Nucleus accumbens (tissue), 56 donors: Measurements from ENCODE around the gene FBXO22.

Experiments
- DNase-seq, 56 donors: peaks; one replicate each; lab custom pipeline; 2025; lab: John Stamatoyannopoulos, UW

Gene FBXO22

DNA sequence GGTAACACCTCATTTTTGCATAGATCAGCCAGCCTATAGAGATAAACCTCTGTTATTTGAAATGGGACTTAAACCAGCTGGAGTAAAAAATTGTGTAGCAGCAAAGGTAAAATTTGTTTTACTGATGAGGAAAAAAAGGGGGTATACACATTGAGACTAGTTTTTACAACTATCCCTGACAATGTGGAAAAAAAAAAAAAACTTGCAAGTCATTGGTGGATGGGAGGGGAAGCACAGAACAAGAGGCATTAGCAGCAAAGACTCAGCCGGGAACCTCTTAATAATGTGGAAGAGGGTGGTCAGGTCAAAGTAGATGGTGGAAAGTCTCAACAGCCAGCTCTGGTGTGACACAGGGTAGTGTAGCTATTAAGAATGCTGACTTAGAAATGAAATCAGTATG lies 14.5 kb downstream of the FBXO22 start:
- no peak for DNase-seq

DNA sequence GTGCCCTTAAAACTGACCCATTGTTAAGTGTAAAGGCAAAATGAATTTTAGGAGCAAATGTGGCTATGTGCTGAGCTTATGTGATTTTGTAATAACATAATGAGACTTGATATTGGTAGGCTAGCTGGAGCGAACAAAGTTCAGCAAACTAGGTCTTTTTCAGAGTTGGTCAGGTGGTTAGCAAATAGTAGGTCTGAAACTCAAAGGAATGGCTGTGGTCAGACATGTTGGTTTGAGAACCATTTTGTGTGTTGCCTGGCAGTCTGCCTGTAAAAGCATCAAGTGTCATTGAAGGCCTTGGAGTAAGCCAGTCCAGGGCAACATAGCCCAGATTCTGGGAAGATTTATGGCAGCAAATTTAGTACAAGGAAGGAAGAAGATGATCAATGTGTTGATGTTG lies 16.4 kb downstream of the FBXO22 start:
- no peak for DNase-seq

DNA sequence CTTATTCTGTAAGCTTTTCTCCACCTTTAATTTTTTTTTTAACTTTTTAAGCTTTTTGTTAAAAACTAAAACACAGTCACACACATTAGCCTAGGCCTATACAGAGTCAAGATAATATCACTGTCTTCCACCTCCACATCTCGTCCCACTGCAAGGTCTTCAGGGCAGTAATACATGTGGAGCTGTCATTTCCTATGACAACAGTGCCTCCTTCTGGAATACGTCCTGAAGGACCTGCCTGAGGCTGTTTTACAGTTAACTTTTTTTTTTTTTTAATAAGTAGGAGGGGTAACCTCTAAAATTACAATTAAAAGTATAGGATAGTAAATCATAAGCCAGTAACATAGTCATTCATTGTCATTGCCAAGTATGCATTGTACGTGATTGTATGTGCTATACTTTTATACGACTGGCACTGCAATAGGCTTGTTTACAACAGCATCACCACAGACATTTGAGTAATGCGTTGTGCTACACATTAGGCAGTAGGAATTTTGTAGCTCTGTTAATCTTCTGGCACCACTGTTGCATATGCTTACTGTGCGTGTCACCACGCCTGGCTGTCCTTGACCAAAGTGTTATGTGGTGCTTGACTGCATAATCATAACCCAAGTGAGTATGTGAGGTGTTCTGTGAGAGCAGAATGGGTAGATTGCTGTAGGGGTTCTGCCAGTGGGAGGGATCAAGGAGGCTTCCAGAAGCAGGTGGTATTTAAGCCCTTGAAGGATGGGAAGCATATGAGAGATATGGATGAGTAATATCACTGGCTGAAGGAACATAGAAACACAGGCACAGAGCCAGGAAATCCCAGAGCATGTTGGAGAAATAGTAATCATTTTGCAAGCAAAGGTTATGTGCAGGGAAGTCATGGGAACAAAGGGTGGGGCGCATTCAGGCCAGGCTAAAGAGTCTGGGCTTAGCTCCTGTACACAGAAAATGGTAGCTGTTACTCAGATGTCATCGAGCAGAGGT lies 18.3 kb downstream of the FBXO22 start:
- no peak for DNase-seq

DNA sequence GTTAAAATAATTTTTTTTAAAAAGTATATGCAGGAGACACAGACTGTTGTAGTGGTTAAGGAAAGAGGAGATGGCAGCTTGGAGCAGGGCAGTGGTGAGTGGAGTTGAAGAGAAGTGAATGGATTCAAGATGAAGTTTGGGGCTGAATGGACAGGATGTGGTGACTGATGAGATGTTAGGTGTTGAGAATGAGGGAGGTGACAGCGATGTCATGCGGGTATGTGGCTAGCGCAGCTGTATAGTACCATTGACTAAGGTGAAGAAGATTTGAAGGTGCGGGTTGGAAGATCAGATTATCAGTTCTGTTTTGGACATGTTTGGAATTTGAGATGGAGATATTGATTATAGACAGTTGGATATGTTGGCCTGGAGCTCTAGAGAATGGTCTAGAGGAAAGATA lies 20.1 kb downstream of the FBXO22 start:
- no peak for DNase-seq

DNA sequence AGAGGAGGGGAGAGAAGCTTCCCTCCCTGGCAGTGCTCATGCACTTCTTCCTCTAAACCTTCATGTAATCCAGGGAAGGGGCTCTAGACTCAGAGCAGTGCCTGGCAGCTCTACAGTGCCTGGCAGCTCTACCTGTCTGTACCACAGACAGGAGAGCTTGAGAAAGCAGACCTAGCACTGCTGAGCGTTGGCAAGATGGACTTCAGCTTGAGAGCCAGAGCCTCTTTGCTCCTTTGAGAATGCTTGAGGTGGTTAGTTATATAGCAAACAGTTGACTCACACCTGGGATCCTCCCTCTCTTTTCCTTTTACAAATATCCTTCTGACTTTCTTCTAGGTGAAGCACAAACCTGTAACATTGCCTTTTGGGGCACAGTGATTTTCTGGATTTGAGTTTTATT lies 20.9 kb downstream of the FBXO22 start:
- no peak for DNase-seq

DNA sequence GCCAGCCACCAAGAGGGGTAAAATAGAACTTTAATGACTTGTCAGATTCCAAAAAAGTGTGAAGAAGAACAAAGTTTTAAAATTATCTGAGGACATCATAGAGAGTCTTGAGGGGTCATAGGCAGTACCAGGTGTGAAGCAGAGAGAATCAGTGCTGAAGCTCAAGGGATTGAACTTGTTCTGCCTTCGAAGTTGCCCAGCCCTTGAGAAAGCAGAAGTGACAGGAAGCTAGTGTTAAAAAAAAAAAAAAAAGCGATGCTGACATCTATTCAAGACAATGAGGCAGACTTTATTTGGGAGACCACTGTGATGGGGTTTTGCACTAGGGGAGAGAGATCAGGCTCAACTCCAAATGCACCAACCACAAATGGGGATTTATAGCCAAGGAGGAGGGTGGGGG lies 21.8 kb downstream of the FBXO22 start:
- no peak for DNase-seq

DNA sequence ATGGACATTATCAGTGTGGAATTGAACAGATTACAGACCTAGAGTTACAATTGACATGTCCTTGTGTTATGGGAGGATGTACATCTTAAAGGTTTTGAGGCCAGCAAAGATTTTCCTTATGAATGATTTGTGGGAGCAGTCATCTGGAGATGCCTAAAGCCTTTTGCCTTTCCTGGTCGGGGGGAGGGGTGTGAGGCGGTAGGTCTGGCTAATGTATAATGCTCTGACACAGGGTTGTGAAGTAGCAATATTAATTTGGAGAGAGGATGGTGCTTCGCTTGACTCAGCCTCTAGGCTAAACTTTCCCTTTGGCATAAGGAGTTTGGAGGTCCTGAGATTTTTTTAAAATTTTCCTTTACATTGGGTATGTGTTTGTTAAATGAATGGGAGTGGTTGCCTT lies 23.3 kb downstream of the FBXO22 start:
- DNase-seq: no peak

DNA sequence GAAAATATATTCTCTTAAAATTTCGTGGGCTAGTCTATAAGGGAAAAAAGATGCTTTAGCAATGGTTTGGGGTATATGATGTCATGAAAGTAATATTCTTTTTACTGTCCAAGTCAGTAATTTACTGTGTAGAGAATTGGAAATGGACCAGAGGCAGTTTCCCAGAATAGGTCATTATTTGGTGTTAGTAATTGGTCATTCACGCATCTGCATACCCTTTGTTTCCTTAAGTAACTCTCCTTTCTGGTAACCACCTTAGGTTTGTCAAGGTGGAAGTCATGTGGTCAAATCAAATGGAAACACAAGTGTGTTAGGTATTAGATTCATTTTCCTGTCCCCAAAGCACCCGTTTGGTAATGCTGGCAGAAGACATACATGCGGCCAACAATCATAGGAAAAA lies 23.9 kb downstream of the FBXO22 start:
- DNase-seq: no peak

DNA sequence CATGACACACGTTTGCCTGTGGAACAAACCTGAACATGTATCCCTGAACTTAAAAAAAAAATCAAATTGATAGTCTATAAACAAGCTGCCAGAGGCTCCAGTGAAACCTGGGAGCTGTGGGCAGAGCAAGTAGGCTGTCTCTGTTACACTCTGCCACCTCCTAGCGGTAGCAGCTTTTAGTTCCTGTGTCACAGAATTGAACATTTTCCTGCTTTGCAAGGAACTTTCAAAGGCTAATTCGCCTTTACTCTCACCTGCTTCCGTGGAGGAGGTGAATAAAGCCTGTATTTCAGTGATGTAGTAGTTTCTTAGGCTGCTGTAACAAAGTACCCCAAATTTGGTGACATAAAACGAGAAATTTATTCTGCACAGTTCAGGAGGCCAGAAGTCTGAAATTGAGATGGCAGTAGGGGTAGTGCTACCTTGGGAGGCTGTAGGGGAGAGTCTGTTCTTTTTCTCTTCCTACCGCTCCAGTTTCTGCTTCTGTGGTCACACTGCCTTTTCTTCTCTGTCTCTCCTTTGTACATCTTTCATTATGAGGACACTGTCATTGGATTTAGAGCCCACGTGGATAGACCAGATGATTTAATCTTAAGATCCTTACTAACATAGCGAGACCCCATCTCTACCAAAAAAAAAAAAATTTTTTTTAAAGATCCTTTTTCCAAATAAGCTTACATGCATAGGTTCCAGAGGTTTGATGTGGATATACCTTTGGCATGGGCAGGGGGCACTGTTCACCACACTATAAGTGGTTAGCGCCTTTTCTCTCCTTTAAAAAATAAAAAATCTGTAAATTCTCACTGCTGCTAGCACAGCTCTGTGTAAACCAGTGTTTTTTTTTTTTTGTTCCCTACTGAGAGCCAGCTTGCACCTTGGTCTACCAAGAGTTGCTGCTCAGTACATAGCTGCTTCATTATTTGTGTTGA lies 25.3 kb downstream of the FBXO22 start:
- DNase-seq: no peak

DNA sequence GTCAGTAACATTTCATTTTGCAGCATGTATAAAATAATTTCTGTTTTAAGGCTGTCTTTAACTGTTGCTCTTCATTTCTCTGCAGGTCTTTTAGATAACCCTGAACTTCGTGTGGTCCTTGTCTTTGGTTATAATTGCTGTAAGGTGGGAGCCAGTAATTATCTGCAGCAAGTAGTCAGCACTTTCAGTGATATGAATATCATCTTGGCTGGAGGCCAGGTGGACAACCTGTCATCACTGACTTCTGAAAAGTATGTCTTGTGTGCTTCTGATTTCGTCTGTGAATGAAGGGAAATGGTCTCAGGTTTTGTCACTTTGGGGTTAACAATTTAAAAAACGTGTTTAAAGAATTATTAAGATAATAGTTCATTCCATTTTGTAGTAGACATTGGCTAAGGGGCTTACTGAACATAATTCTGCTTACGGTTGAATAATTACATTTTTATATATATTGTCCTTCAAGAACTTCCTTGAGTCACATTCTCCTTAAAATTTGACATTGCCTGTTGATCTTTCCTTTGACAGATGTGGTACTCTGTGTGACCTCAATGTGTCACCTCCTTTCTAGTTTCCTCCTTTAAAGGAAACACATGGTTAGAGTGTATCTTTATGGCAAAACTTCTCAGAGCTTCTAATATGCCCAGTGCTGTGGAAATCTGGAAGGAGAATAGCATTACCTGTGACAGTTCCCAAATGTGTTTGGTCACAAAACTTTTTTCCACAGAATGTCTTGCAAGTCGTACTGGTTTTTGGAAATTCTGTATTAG lies 26.3 kb downstream of the FBXO22 start:
- no peak for DNase-seq

DNA sequence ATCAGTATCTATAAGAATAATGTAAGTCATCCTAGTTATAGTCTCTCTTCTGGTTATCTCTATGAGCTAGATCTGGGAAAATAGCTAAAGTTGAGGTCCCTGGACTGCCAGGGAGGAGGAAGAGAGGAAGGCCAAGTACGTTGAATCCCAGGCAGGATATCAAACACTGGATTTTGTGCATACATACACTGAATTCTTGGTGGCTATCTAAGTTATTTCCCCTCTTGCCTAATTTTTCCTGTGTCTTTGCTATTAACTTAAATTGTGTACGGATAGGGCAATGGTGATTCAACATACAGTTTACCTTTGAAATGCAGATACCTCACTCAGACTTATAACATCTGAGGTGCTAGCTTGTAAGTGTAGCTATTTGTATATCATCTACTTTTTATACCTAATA lies 27.2 kb downstream of the FBXO22 start:
- DNase-seq: no peak

DNA sequence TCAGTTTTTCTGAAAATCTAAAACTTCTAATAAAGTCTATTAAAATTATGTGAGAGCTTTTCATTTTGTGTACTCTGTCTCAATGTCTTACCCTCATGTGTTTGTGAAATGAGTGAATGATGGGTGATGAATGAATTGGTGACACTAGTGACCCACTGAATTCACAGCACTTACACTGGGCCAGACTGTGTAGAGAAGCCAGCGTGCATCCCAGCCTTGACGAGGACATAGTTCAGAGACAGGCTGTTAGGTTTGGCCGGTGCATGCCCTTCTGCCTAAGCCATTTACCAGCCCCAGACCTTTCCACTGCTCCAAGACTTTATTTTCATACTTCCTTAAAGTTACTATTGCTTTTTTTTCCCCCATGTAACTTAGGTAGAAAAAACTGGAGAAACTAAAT lies 38.8 kb downstream of the FBXO22 start:
- no peak for DNase-seq

DNA sequence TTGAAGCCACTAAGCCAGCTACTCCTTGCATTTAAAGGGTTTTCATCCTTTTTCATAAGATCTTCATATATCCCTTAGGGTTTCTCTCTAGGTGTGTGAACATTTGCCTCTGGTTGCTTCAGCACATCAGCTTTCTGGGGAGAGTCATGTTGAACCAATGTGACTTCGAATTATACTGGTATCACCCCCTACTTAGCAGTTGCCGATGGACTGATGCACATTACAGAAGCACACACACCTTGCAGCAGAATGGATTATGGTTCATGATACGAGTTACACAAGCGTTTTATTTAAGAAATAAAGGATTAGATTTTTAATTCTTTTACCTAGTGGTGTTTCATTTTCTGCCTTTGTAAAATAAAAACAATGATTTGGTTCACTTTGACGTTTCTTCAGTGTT lies 39.6 kb downstream of the FBXO22 start:
- no peak for DNase-seq

DNA sequence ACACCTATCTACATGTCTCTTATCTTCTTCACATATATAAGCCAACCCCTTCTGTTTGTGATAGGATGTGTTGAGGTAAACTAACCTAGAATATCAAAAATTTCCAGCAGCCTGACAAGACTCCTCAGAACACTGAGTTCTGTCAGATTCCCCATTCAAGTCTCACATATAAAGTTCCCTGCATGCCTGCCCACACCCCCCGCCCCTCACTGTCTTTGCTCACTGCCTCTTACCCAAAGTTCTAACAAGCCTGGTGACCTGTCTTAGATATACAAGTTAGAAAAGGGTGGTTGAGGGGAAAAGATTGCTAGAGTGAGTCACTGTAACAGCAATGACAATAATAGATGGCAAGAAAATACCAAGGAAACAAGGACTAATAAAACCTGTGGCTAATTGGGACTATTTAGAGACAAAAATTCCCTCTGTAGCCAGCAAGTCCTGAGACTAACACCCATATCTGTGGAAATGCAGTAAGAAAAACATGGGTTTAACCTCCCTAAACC lies 40.1 kb downstream of the FBXO22 start:
- no peak for DNase-seq

DNA sequence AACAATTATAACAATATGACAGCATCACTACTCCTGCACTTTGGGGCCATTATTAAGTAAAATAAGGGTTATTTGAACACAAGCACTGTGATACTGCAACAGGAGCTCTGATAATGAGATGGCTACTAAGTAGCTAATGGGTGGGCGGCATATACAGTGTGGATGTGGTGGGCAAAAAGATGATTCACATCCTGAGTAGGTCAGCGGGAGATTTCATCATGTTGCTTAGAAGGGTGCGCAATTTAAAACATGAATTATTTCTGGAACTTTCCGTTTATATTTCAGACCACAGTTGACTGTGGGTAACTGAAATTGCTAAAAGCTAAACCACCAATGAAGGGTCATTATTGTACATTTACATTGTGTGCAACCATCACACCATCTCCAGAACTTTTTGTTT lies 42.3 kb downstream of the FBXO22 start:
- DNase-seq: no peak

DNA sequence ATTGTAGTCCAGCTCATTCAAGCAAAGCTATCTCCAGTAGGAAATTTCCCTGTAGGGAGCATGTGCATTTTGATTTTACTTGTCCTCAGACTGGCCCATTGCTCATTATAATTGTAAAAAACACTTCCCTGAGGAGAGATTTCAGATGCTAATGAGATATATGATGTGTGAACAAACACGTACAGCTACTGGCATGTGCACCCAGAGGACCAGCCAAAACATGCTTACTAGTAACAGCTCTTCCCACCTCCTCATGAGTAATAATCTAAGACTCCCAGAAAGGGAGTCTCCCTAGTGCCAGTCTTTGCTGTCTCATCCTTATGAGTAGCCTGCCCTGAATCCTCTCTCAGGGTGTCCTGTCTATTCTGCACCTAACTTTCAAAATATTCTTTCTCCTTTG lies 43.4 kb downstream of the FBXO22 start:
- DNase-seq: no peak

DNA sequence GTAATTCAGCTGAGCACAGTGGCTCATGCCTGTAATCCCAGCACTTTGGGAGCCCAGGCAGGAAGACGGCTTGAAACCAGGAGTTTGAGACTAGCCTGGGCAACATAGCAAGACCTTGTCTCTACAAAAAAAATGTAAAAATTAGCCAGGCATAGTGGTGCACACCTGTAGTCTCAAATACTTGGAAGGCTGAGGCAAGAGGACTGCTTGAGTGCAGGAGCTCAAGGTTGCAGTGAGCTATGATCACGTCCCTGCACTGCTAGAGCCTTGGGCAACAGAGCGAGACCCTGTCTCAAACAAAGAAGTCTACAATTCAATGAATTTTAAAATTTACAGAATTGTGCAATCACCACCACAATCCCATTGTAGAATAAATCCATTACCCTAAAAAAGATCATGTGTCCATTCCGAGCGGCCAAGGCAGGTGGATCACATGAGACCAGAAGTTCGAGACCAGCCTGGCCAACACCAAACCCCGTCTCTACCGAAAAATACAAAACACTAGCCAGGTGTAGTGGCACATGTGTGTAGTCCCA lies 45.2 kb downstream of the FBXO22 start:
- no peak for DNase-seq

DNA sequence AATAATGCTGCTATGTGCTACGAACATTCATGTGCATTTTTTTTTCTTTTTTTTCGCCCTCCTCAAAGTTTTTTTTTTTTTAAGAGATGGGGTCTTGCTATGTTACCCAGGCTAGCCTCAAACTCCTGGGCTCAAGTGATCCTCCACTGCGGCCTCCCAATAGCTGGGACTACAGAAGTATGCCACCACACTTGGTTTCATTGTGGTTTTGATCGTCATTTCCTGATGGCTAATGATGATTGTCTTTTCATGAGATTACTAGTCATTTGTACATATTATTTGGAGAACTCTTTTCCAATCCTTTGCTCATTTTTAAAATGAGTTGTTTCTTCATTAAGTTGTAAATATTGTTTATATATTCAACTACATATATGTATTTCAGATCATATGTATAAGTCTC lies 48.8 kb downstream of the FBXO22 start:
- no peak for DNase-seq

DNA sequence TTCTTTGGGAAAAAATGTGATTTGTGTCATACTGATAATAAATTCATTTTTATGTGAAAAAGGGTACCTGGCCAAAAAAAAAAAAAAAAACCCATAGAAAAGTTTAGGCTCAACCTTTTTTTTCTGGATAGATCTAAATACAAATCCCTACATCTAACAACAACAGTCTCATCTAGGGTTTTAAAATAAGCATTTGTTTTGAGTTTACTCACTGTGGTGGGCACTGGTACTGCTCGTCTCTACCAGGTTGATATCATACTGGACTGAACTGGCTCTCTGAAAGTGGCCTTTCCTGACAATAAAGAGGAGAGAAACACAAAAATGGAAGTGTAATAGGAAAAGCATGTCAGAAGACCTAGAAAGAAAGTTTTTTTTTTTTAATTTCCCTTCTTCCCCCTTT lies 52.0 kb downstream of the FBXO22 start:
- DNase-seq: no peak

DNA sequence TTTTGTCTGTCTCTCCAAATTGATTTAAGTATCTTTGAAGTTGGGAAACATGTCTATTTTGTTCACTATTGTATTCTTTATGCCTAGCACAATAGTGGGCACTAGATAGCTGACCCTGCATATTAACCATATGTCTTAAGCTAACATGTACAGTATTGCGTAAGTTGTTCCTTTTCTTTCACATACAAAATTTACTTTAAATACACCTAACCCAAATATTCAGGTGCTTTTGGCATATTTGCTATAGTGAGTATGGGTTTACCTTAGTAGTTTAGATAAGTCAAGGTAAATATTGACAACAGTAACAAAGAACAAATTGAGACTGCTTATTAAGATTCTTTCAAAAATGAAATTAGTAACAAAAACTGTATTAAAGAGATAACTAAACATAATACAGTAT lies 57.7 kb downstream of the FBXO22 start:
- DNase-seq: no peak
